GM10847 (cell line): ENCODE data around the gene NRG3.

Source experiments
- POLR2A ChIP-seq: IDR thresholded peaks from 2 replicates; pipeline ENCODE4 v1.6.1; 2011; ENCODE audit not compliant: insufficient read length; ENCODE audit errors: extremely low read depth

The NRG3 gene

GRCh38 chr10:82814635-82815034 lies 939.6 kb downstream of the NRG3 start:
- no peak for TF ChIP-seq POLR2A

- no peak for TF ChIP-seq POLR2A
Observed at GRCh38 chr10:82815680-82816079, 940.7 kb downstream of the NRG3 start.

GRCh38 chr10:82817676-82818422 lies 942.9 kb downstream of the NRG3 start:
- no peak for TF ChIP-seq POLR2A

- no peak for TF ChIP-seq POLR2A
Observed at GRCh38 chr10:82821043-82821442, 946.0 kb downstream of the NRG3 start.

- TF ChIP-seq POLR2A: no peak
Observed at GRCh38 chr10:82826132-82826531, 951.1 kb downstream of the NRG3 start.

GRCh38 chr10:82827901-82828300 lies 952.9 kb downstream of the NRG3 start:
- no peak for TF ChIP-seq POLR2A

- TF ChIP-seq POLR2A: no peak
Observed at GRCh38 chr10:82847242-82847641, 972.2 kb downstream of the NRG3 start.

GRCh38 chr10:82850191-82850590 lies 975.2 kb downstream of the NRG3 start:
- no peak for TF ChIP-seq POLR2A

GRCh38 chr10:82856957-82857613 lies 982.1 kb downstream of the NRG3 start:
- no peak for TF ChIP-seq POLR2A

- TF ChIP-seq POLR2A: no peak
Observed at GRCh38 chr10:82861889-82862288, 986.9 kb downstream of the NRG3 start.

- no peak for TF ChIP-seq POLR2A
Observed at GRCh38 chr10:82865366-82865765, 990.4 kb downstream of the NRG3 start.

- TF ChIP-seq POLR2A: no peak
Observed at GRCh38 chr10:82866424-82867020, 991.5 kb downstream of the NRG3 start.

- TF ChIP-seq POLR2A: no peak
Observed at GRCh38 chr10:82867056-82867455, 992.1 kb downstream of the NRG3 start.

- TF ChIP-seq POLR2A: no peak
Observed at GRCh38 chr10:82874671-82875070, 999.7 kb downstream of the NRG3 start.

GRCh38 chr10:82880776-82881290 lies 1005.8 kb downstream of the NRG3 start:
- no peak for TF ChIP-seq POLR2A

GRCh38 chr10:82882722-82883121 lies 1007.7 kb downstream of the NRG3 start:
- TF ChIP-seq POLR2A: no peak

GRCh38 chr10:82883603-82884002 lies 1008.6 kb downstream of the NRG3 start:
- TF ChIP-seq POLR2A: no peak

GRCh38 chr10:82887488-82887887 lies 1012.5 kb downstream of the NRG3 start:
- TF ChIP-seq POLR2A: no peak
